ENCODE data around the gene CAMKMT.

GRCh38 chr2:44560941-44561340, 199.2 kb downstream of the CAMKMT start:
- TF ChIP-seq CTCF (IDR thresholded peaks at IDR 0.05; ENCODE audit: low read length): no peak
- no peak for TF ChIP-seq EZH2 (optimal IDR thresholded peaks at IDR 0.05; ENCODE audit: low read depth, low read length)
- no peak for TF ChIP-seq EZH2phosphoT487 (IDR thresholded peaks at IDR 0.05; ENCODE audit: low read length)
